Measurements from ENCODE around the gene OR5I1. TPM values are rescaled to one million over a fixed set of nuclear protein-coding genes. Genes with fewer than 3 reads are reported as not detected.

OR5I1 gene
- total RNA-seq (not detected), total RNA-seq (0 reads per million in 29 experiments)
- total RNA-seq (2013) = not detected

- Histone ChIP-seq H3K4me3 (ENCODE audit: control insufficient read depth in 1 of 2, extremely low read depth in 1 of 2, low read length in 1 of 2) (no peak within 1 kb of the TSS), H3K27me3 (replicated peaks in 1 of 2; ENCODE audit: control insufficient read depth in 2 of 2, extremely low read depth in 1 of 2, insufficient read depth in 2 of 2, low read length in 1 of 2) (no peaks in the 10 kb centered on the region), H3K27ac (ENCODE audit: low read length) (no peak within 1 kb of the TSS), H3K36me3 (ENCODE audit: control insufficient read depth in 2 of 2, extremely low read depth in 1 of 2, insufficient read depth in 1 of 2, low read length in 1 of 2) (no peaks in the 10 kb centered on the region), H3K9me3 (peaks cover 3% of the 10 kb centered on the region), H3K4me1 (ENCODE audit: control insufficient read depth in 1 of 2, extremely low read depth in 1 of 2, insufficient read depth in 2 of 2, low read length in 2 of 2) (no peaks in the 10 kb centered on the region)
- ChIA-PET CTCF (no interaction called here), POLR2A (no interaction called here)
- Mint-ChIP-seq H3K27ac (no peak within 1 kb of the TSS), H3K9me3 (peaks cover 3 to 11% (median 10%) of the 10 kb centered on the region in 3 donors), H3K4me3 (no peak within 1 kb of the TSS), H3K4me1 (no peaks in the 10 kb centered on the region), H3K36me3 (no peaks in the 10 kb centered on the region), H3K27me3 (no peaks in the 10 kb centered on the region)
- no CpG with 5 or more reads among the region's 2 CpGs for WGBS (ENCODE audit: insufficient coverage)
- no peak for DNase-seq
- no peak for ATAC-seq (replicated peaks in 1 of 4)
These were observed at the start of gene OR5I1 for GRCh38 chr11:55936300-55936699. TSS of gene OR5I1 (minus strand) at chr11:55936400. CDS start at chr11:55936400, 0 bp downstream.

- ChIA-PET CTCF (no interaction called here), POLR2A (no interaction called here)
- Mint-ChIP-seq H3K4me1 (no peaks in the 10 kb centered on the region), H3K4me3 (no peak overlapping the region), H3K9me3 (peaks cover 15 to 31% (median 16%) of the 10 kb centered on the region in 3 donors), H3K27me3 (no peaks in the 10 kb centered on the region), H3K27ac (no peak overlapping the region), H3K36me3 (no peaks in the 10 kb centered on the region)
- DNase-seq = no peak
- ATAC-seq (replicated peaks in 1 of 4) = no peak
- no peak overlapping the region for H3K4me3 ChIP-seq (ENCODE audit: control insufficient read depth in 1 of 2, extremely low read depth in 1 of 2, low read length in 1 of 2)
- no peak overlapping the region for H3K27ac ChIP-seq (ENCODE audit: low read length)
- WGBS (ENCODE audit: insufficient coverage) = 80% methylated on average over 1 of the region's 3 CpGs
- H3K4me1 ChIP-seq (ENCODE audit: control insufficient read depth in 1 of 2, extremely low read depth in 1 of 2, insufficient read depth in 2 of 2, low read length in 2 of 2) = no peaks in the 10 kb centered on the region
- H3K9me3 ChIP-seq = no peaks in the 10 kb centered on the region
- H3K36me3 ChIP-seq (ENCODE audit: control insufficient read depth in 2 of 2, extremely low read depth in 1 of 2, insufficient read depth in 1 of 2, low read length in 1 of 2) = no peaks in the 10 kb centered on the region
- H3K27me3 ChIP-seq (replicated peaks in 1 of 2; ENCODE audit: control insufficient read depth in 2 of 2, extremely low read depth in 1 of 2, insufficient read depth in 2 of 2, low read length in 1 of 2) = no peaks in the 10 kb centered on the region
These were observed 34.7 kb upstream of the OR5I1 start for GRCh38 chr11:55970935-55971334.

- no peaks in the 10 kb centered on the region for H3K27me3 ChIP-seq (replicated peaks in 1 of 2; ENCODE audit: control insufficient read depth in 2 of 2, extremely low read depth in 1 of 2, insufficient read depth in 2 of 2, low read length in 1 of 2)
- no peaks in the 10 kb centered on the region for H3K9me3 ChIP-seq
- H3K27ac ChIP-seq (ENCODE audit: low read length) = no peak within 1 kb of the TSS
- no peaks in the 10 kb centered on the region for H3K4me1 ChIP-seq (ENCODE audit: control insufficient read depth in 1 of 2, extremely low read depth in 1 of 2, insufficient read depth in 2 of 2, low read length in 2 of 2)
- H3K4me3 Mint-ChIP-seq = no peak within 1 kb of the TSS
- no peak within 1 kb of the TSS for H3K4me3 ChIP-seq (ENCODE audit: control insufficient read depth in 1 of 2, extremely low read depth in 1 of 2, low read length in 1 of 2)
- no peak for DNase-seq
- no peaks in the 10 kb centered on the region for H3K27me3 Mint-ChIP-seq
- no CpG with 5 or more reads among the region's 2 CpGs for WGBS (ENCODE audit: insufficient coverage)
- H3K4me1 Mint-ChIP-seq = no peaks in the 10 kb centered on the region
- no peak for ATAC-seq (replicated peaks in 1 of 4)
- ChIA-PET CTCF (no interaction called here), POLR2A (no interaction called here)
- H3K36me3 ChIP-seq (ENCODE audit: control insufficient read depth in 2 of 2, extremely low read depth in 1 of 2, insufficient read depth in 1 of 2, low read length in 1 of 2) = no peaks in the 10 kb centered on the region
- H3K9me3 Mint-ChIP-seq = peaks cover 16 to 31% (median 17%) of the 10 kb centered on the region in 3 donors
- H3K27ac Mint-ChIP-seq = no peak within 1 kb of the TSS
- H3K36me3 Mint-ChIP-seq = no peaks in the 10 kb centered on the region
These were observed 33.6 kb upstream of the OR5I1 start, which contains the start of gene OR10AG1 for GRCh38 chr11:55969845-55970244. TSS of gene OR10AG1 (minus strand) at chr11:55969945. CDS start at chr11:55969907, 38 bp downstream.

DNA sequence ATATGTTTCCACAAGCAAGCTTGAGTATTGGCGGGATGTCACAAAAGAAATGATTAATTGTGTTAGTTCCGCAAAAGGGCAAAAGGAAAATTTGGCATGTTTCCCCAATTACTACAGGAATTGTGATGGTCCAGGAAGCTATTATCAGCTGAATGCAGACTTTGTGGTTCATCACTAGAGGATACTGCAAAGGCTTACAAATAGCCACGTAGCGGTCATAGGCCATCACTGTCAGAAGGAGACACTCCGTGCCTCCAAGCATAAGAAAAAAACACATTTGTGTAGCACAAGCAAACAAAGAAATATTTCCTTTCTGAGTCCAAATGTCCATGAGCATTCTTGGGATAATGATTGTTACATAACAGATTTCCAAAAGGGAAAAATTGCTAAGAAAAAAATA, 31.7 kb upstream of the OR5I1 start:
- no peak overlapping the region for H3K4me3 ChIP-seq (ENCODE audit: control insufficient read depth in 1 of 2, extremely low read depth in 1 of 2, low read length in 1 of 2)
- Mint-ChIP-seq H3K27me3 (no peaks in the 10 kb centered on the region), H3K36me3 (no peaks in the 10 kb centered on the region), H3K4me1 (no peaks in the 10 kb centered on the region), H3K27ac (no peak overlapping the region), H3K9me3 (peaks cover 14 to 32% (median 16%) of the 10 kb centered on the region in 3 donors), H3K4me3 (no peak overlapping the region)
- H3K36me3 ChIP-seq (ENCODE audit: control insufficient read depth in 2 of 2, extremely low read depth in 1 of 2, insufficient read depth in 1 of 2, low read length in 1 of 2) = no peaks in the 10 kb centered on the region
- ChIA-PET POLR2A (no interaction called here), CTCF (no interaction called here)
- no peak for ATAC-seq (replicated peaks in 1 of 4)
- no peaks in the 10 kb centered on the region for H3K27me3 ChIP-seq (replicated peaks in 1 of 2; ENCODE audit: control insufficient read depth in 2 of 2, extremely low read depth in 1 of 2, insufficient read depth in 2 of 2, low read length in 1 of 2)
- no peak overlapping the region for H3K27ac ChIP-seq (ENCODE audit: low read length)
- 80% methylated on average over 1 of the region's 5 CpGs for WGBS (ENCODE audit: insufficient coverage)
- no peak for DNase-seq
- H3K9me3 ChIP-seq = no peaks in the 10 kb centered on the region
- no peaks in the 10 kb centered on the region for H3K4me1 ChIP-seq (ENCODE audit: control insufficient read depth in 1 of 2, extremely low read depth in 1 of 2, insufficient read depth in 2 of 2, low read length in 2 of 2)

DNA sequence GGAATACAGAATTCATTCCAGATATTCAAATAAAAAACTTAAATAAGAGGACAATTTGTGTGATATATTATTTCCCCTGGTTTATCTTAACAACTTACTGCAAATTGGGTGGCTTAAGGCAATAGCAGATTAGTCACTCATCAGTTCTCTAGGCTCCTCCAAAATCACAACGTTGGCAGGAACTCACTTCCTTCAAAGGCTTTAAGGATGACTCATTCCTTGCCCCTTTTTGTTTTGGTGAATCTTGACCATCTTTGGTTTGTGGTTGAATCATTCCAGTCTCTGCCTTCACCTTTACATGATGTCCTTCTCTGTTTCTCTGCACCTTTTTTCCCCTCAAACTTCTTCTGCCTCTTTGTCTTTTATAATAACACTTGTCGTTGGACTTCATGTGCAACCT, 30.2 kb upstream of the OR5I1 start:
- Histone ChIP-seq H3K27ac (ENCODE audit: low read length) (no peak overlapping the region), H3K4me3 (ENCODE audit: control insufficient read depth in 1 of 2, extremely low read depth in 1 of 2, low read length in 1 of 2) (no peak overlapping the region), H3K9me3 (no peaks in the 10 kb centered on the region), H3K4me1 (ENCODE audit: control insufficient read depth in 1 of 2, extremely low read depth in 1 of 2, insufficient read depth in 2 of 2, low read length in 2 of 2) (no peaks in the 10 kb centered on the region), H3K27me3 (replicated peaks in 1 of 2; ENCODE audit: control insufficient read depth in 2 of 2, extremely low read depth in 1 of 2, insufficient read depth in 2 of 2, low read length in 1 of 2) (no peaks in the 10 kb centered on the region), H3K36me3 (ENCODE audit: control insufficient read depth in 2 of 2, extremely low read depth in 1 of 2, insufficient read depth in 1 of 2, low read length in 1 of 2) (no peaks in the 10 kb centered on the region)
- ATAC-seq (replicated peaks in 1 of 4) = no peak
- ChIA-PET CTCF (no interaction called here), POLR2A (no interaction called here)
- no CpG with 5 or more reads among the region's 2 CpGs for WGBS (ENCODE audit: insufficient coverage)
- Mint-ChIP-seq H3K27me3 (no peaks in the 10 kb centered on the region), H3K27ac (no peak overlapping the region), H3K36me3 (no peaks in the 10 kb centered on the region), H3K4me1 (no peaks in the 10 kb centered on the region), H3K4me3 (no peak overlapping the region), H3K9me3 (peaks cover 9 to 31% (median 12%) of the 10 kb centered on the region in 3 donors)
- no peak for DNase-seq

DNA sequence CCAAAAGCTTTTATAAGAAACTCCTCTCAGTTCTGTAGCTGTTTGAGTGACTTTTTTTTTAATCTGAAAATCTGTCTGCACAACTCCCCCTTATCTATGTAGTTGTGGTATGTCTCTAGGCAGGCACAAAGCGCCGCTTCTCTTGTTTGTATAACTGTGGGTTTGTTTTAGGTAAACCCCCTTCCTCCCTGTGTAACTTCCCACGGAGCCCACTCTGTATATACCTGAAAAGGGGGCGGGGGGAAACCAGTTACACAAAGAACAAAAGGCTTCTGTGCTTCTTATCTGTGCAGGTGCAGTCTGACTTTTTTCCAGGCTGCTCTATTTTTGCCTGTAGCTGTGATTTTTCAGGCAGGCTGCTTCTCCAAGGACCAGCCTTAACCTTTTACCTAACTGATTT, 20.3 kb upstream of the OR5I1 start:
- Mint-ChIP-seq H3K36me3 (no peaks in the 10 kb centered on the region), H3K9me3 (peaks cover under 1 to 10% (median 5%) of the 10 kb centered on the region in 3 donors), H3K27ac (no peak overlapping the region), H3K4me3 (no peak overlapping the region), H3K4me1 (no peaks in the 10 kb centered on the region), H3K27me3 (no peaks in the 10 kb centered on the region)
- H3K4me3 ChIP-seq (ENCODE audit: control insufficient read depth in 1 of 2, extremely low read depth in 1 of 2, low read length in 1 of 2) = no peak overlapping the region
- ATAC-seq (replicated peaks in 1 of 4) = no peak
- no peak for DNase-seq
- no peaks in the 10 kb centered on the region for H3K36me3 ChIP-seq (ENCODE audit: control insufficient read depth in 2 of 2, extremely low read depth in 1 of 2, insufficient read depth in 1 of 2, low read length in 1 of 2)
- no peak overlapping the region for H3K27ac ChIP-seq (ENCODE audit: low read length)
- H3K9me3 ChIP-seq = no peaks in the 10 kb centered on the region
- ChIA-PET POLR2A (no interaction called here), CTCF (no interaction called here)
- H3K4me1 ChIP-seq (ENCODE audit: control insufficient read depth in 1 of 2, extremely low read depth in 1 of 2, insufficient read depth in 2 of 2, low read length in 2 of 2) = no peaks in the 10 kb centered on the region
- no CpG with 5 or more reads among the region's 4 CpGs for WGBS (ENCODE audit: insufficient coverage)
- H3K27me3 ChIP-seq (replicated peaks in 1 of 2; ENCODE audit: control insufficient read depth in 2 of 2, extremely low read depth in 1 of 2, insufficient read depth in 2 of 2, low read length in 1 of 2) = no peaks in the 10 kb centered on the region

- CTCF ChIA-PET = no interaction called here
- Mint-ChIP-seq H3K4me1 (no peaks in the 10 kb centered on the region), H3K27ac (no peak overlapping the region), H3K27me3 (no peaks in the 10 kb centered on the region), H3K9me3 (peaks cover 11 to 21% (median 17%) of the 10 kb centered on the region in 3 donors), H3K4me3 (no peak overlapping the region), H3K36me3 (no peaks in the 10 kb centered on the region)
- Histone ChIP-seq H3K27me3 (replicated peaks in 1 of 2; ENCODE audit: control insufficient read depth in 2 of 2, extremely low read depth in 1 of 2, insufficient read depth in 2 of 2, low read length in 1 of 2) (no peaks in the 10 kb centered on the region), H3K4me1 (ENCODE audit: control insufficient read depth in 1 of 2, extremely low read depth in 1 of 2, insufficient read depth in 2 of 2, low read length in 2 of 2) (no peaks in the 10 kb centered on the region), H3K9me3 (no peaks in the 10 kb centered on the region), H3K27ac (ENCODE audit: low read length) (no peak overlapping the region), H3K36me3 (ENCODE audit: control insufficient read depth in 2 of 2, extremely low read depth in 1 of 2, insufficient read depth in 1 of 2, low read length in 1 of 2) (no peaks in the 10 kb centered on the region), H3K4me3 (ENCODE audit: control insufficient read depth in 1 of 2, extremely low read depth in 1 of 2, low read length in 1 of 2) (no peak overlapping the region)
- ATAC-seq (replicated peaks in 1 of 4) (no peak), DNase-seq (no peak)
- WGBS (ENCODE audit: insufficient coverage) = 68% methylated on average over 4 of the region's 4 CpGs
- POLR2A ChIA-PET = no interaction called here
These were observed 13.1 kb upstream of the OR5I1 start for GRCh38 chr11:55949330-55949729.
